HepG2 (cell line): ENCODE measurements around the gene SYMPK. TPM values are rescaled to one million over a fixed set of nuclear protein-coding genes. Genes with fewer than 3 reads are reported as not detected.

ENCODE experiments used
- BCL6 ChIP-seq: IDR thresholded peaks from 2 replicates; pipeline ENCODE4 v1.6.1; 2016; ENCODE audit warnings: missing genetic modification reagents, missing compliant biosample characterization
- ELF3 ChIP-seq: IDR thresholded peaks from 2 replicates; pipeline ENCODE4 v1.6.1; 2016; ENCODE audit warnings: missing genetic modification reagents, missing compliant biosample characterization
- HDAC6 ChIP-seq: fragments of 200-600 bp; sonication (generic); IDR thresholded peaks from 2 replicates; pipeline ENCODE4 v1.7.0; 2017; ENCODE audit warnings: mild to moderate bottlenecking, antibody characterized with exemption, low read length, low read depth
- ISL2 ChIP-seq: sonication (generic); formaldehyde crosslinking; IDR thresholded peaks from 2 replicates; pipeline ENCODE4 v1.5.0; 2020; ENCODE audit warnings: missing genetic modification reagents
- PCBP2 ChIP-seq: fragments of 200-400 bp; formaldehyde crosslinking; optimal IDR thresholded peaks from 2 replicates; pipeline ENCODE3; 2018; ENCODE audit warnings: low read length, low read depth; ENCODE audit not compliant: poor library complexity, severe bottlenecking
- SRSF1 ChIP-seq: fragments of 200-400 bp; formaldehyde crosslinking; optimal IDR thresholded peaks from 2 replicates; pipeline ENCODE3; 2017; ENCODE audit warnings: mild to moderate bottlenecking, low read depth, low read length, moderate library complexity
- SRSF4 ChIP-seq: fragments of 200-400 bp; formaldehyde crosslinking; IDR thresholded peaks from one replicate; pipeline ENCODE4 v1.6.1; 2018; ENCODE audit warnings: mild to moderate bottlenecking, low read depth, low read length, moderate library complexity; ENCODE audit not compliant: poor library complexity, severe bottlenecking
- YY1 ChIP-seq: IDR thresholded peaks from 2 replicates; pipeline ENCODE4 v1.6.1; 2011; ENCODE audit warnings: low read length, low read depth, moderate library complexity, mild to moderate bottlenecking; ENCODE audit not compliant: insufficient read depth, insufficient replicate concordance
- ZEB1 ChIP-seq: IDR thresholded peaks from 2 replicates; pipeline ENCODE4 v1.6.1; 2012; ENCODE audit warnings: mild to moderate bottlenecking, low read depth, inconsistent platforms; ENCODE audit not compliant: insufficient replicate concordance
- ZNF205 ChIP-seq: IDR thresholded peaks from 2 replicates; pipeline ENCODE4 v1.6.1; 2018; ENCODE audit warnings: missing biosample characterization, missing genetic modification reagents
- ZNF207 ChIP-seq: fragments of 450-650 bp; IDR thresholded peaks from 2 replicates; pipeline ENCODE4 v1.6.1; 2016; ENCODE audit warnings: antibody characterized with exemption, borderline replicate concordance
- ZNF263 ChIP-seq: sonication (generic); formaldehyde crosslinking; IDR thresholded peaks from 2 replicates; pipeline ENCODE4 v1.4.0; 2020; ENCODE audit warnings: missing genetic modification reagents
- ZNF549 ChIP-seq: sonication (generic); formaldehyde crosslinking; IDR thresholded peaks from 2 replicates; pipeline ENCODE4 v1.5.0; 2020; ENCODE audit warnings: missing genetic modification reagents
- ZNF572 ChIP-seq: sonication (generic); formaldehyde crosslinking; IDR thresholded peaks from 2 replicates; pipeline ENCODE4 v1.5.1; 2020; ENCODE audit warnings: mild to moderate bottlenecking, missing genetic modification reagents
- polyA plus RNA-seq, 8 experiments: library from polyadenylated mRNA; depleted of rRNA in 3 of 8; stranded (reverse) in 7 of 8; unstranded in 1 of 8; fragments of >200 nt; fragmentation: Illumina TruSeq in 4 of 8; extraction: Trizol in 4 of 8; gene quantifications; 2 replicates each; pipeline versions ENCODE4 v1.2.1 to v1.2.3, GENCODE V29; 2011 to 2016; ENCODE audit warnings: low read depth in 4 of 8, missing spikeins in 1 of 8, mixed read lengths in 1 of 8; ENCODE audit not compliant: insufficient read depth in 1 of 8
- total RNA-seq, 5 experiments: library from RNA; depleted of rRNA; stranded (reverse); fragments of >200 nt; fragmentation: Illumina TruSeq; extraction: Trizol; gene quantifications; 2 replicates each; pipeline ENCODE4 v1.2.3, GENCODE V29; 2016; ENCODE audit warnings: low read depth in 1 of 5
- TF ChIP-seq, protein P1 (sequence below): sonication (generic); formaldehyde crosslinking; IDR thresholded peaks from 2 replicates; pipeline ENCODE4 v1.4.0; 2020; ENCODE audit warnings: missing genetic modification reagents
- TF ChIP-seq, protein P2 (sequence below): sonication (generic); formaldehyde crosslinking; IDR thresholded peaks from 2 replicates; pipeline ENCODE4 v1.5.1; 2020; ENCODE audit warnings: mild to moderate bottlenecking, missing genetic modification reagents, moderate library complexity
- TF ChIP-seq, protein P3 (sequence below): sonication (generic); formaldehyde crosslinking; IDR thresholded peaks from 2 replicates; pipeline ENCODE4 v1.5.1; 2020; ENCODE audit warnings: mild to moderate bottlenecking, missing genetic modification reagents, moderate library complexity
- TF ChIP-seq, protein P4 (sequence below): sonication (generic); formaldehyde crosslinking; IDR thresholded peaks from 2 replicates; pipeline ENCODE4 v1.4.0; 2020; ENCODE audit warnings: mild to moderate bottlenecking, missing genetic modification reagents
- TF ChIP-seq, protein P5 (sequence below): sonication (generic); formaldehyde crosslinking; IDR thresholded peaks from 2 replicates; pipeline ENCODE4 v1.4.0; 2020; ENCODE audit warnings: missing genetic modification reagents

Gene SYMPK
- total and polyA plus RNA-seq, 2 of the 13 experiments (the other 11 are each of a cell fraction or from before 2014, with no cell fraction given) = 21.9 to 55.7 TPM

DNA sequence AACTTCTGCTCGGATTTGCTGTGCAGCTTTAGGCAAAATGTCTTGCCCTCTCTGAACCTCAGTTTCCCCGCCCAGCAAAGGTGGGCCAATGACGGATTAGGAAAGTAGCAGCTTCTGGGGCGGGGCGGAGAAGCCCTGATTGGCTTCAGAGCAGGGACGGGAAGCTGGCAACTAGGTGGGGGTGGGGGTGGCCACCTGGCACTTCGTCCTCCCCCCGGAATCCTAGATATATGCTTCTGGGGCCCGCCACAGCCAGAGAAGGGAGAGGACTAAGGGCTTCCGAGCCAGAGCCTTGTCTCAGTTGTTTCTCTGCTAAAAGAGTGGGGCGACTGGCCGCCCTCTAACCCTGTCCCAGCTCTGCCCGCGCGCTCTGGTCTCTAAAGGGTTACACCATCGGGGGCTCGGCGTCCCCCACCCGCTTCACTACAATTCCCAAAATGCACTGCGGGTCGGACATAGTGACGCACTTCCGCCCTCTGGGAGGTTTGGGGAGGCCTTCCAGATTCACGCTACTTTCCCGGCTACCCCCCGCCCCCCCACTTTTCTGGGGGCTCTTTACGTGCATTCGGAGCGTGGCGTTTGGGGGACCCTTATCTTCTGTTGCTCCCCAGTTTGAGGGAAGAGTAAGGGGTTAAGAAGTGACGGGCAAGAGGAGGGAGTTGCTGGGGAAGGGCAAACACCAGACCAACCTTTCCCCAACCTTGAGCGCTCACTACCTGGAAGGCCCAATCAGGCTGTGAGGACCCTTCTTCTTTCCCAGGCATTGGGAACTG lies 23.7 kb upstream of the SYMPK start (continued):
- TF ChIP-seq, protein P1, sequence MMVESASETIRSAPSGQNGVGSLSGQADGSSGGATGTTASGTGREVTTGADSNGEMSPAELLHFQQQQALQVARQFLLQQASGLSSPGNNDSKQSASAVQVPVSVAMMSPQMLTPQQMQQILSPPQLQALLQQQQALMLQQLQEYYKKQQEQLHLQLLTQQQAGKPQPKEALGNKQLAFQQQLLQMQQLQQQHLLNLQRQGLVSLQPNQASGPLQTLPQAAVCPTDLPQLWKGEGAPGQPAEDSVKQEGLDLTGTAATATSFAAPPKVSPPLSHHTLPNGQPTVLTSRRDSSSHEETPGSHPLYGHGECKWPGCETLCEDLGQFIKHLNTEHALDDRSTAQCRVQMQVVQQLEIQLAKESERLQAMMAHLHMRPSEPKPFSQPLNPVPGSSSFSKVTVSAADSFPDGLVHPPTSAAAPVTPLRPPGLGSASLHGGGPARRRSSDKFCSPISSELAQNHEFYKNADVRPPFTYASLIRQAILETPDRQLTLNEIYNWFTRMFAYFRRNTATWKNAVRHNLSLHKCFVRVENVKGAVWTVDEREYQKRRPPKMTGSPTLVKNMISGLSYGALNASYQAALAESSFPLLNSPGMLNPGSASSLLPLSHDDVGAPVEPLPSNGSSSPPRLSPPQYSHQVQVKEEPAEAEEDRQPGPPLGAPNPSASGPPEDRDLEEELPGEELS (CRISPR knock-in tag) = peak; percentile 57; the same call in 1 of the 2 replicates
- peak; percentile 58; the same call in 1 of the 2 replicates for TF ChIP-seq ISL2 (CRISPR knock-in tag)
- TF ChIP-seq ZNF207 = no peak
- no peak for TF ChIP-seq ZEB1
- peak; percentile 100 for TF ChIP-seq ZNF205 (CRISPR knock-in tag)
- TF ChIP-seq SRSF4 = no peak
- no peak for TF ChIP-seq PCBP2
- TF ChIP-seq, protein P2, sequence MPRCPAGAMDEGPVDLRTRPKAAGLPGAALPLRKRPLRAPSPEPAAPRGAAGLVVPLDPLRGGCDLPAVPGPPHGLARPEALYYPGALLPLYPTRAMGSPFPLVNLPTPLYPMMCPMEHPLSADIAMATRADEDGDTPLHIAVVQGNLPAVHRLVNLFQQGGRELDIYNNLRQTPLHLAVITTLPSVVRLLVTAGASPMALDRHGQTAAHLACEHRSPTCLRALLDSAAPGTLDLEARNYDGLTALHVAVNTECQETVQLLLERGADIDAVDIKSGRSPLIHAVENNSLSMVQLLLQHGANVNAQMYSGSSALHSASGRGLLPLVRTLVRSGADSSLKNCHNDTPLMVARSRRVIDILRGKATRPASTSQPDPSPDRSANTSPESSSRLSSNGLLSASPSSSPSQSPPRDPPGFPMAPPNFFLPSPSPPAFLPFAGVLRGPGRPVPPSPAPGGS (CRISPR knock-in tag) = no peak
- TF ChIP-seq, protein P3, sequence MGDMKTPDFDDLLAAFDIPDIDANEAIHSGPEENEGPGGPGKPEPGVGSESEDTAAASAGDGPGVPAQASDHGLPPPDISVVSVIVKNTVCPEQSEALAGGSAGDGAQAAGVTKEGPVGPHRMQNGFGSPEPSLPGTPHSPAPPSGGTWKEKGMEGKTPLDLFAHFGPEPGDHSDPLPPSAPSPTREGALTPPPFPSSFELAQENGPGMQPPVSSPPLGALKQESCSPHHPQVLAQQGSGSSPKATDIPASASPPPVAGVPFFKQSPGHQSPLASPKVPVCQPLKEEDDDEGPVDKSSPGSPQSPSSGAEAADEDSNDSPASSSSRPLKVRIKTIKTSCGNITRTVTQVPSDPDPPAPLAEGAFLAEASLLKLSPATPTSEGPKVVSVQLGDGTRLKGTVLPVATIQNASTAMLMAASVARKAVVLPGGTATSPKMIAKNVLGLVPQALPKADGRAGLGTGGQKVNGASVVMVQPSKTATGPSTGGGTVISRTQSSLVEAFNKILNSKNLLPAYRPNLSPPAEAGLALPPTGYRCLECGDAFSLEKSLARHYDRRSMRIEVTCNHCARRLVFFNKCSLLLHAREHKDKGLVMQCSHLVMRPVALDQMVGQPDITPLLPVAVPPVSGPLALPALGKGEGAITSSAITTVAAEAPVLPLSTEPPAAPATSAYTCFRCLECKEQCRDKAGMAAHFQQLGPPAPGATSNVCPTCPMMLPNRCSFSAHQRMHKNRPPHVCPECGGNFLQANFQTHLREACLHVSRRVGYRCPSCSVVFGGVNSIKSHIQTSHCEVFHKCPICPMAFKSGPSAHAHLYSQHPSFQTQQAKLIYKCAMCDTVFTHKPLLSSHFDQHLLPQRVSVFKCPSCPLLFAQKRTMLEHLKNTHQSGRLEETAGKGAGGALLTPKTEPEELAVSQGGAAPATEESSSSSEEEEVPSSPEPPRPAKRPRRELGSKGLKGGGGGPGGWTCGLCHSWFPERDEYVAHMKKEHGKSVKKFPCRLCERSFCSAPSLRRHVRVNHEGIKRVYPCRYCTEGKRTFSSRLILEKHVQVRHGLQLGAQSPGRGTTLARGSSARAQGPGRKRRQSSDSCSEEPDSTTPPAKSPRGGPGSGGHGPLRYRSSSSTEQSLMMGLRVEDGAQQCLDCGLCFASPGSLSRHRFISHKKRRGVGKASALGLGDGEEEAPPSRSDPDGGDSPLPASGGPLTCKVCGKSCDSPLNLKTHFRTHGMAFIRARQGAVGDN (CRISPR knock-in tag) = peak; percentile 64
- no peak for TF ChIP-seq HDAC6
- no peak for TF ChIP-seq ZNF549 (CRISPR knock-in tag)
- TF ChIP-seq, protein P4, sequence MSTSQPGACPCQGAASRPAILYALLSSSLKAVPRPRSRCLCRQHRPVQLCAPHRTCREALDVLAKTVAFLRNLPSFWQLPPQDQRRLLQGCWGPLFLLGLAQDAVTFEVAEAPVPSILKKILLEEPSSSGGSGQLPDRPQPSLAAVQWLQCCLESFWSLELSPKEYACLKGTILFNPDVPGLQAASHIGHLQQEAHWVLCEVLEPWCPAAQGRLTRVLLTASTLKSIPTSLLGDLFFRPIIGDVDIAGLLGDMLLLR (CRISPR knock-in tag) = no peak
- TF ChIP-seq SRSF1 = peak; percentile 99
- TF ChIP-seq BCL6 = no peak
- TF ChIP-seq, protein P5, sequence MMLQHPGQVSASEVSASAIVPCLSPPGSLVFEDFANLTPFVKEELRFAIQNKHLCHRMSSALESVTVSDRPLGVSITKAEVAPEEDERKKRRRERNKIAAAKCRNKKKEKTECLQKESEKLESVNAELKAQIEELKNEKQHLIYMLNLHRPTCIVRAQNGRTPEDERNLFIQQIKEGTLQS (CRISPR knock-in tag) = no peak; the same call in 1 of the 2 replicates
- TF ChIP-seq YY1 = peak; percentile 66
- TF ChIP-seq ZNF572 (CRISPR knock-in tag) = peak; percentile 83; the same call in 1 of the 2 replicates
- TF ChIP-seq ELF3 (CRISPR knock-in tag) = peak; percentile 55; the same call in 1 of the 2 replicates
- TF ChIP-seq ZNF263 (CRISPR knock-in tag) = peak; percentile 51
